ENCODE results near the gene EIF2D.

The EIF2D gene

DNA sequence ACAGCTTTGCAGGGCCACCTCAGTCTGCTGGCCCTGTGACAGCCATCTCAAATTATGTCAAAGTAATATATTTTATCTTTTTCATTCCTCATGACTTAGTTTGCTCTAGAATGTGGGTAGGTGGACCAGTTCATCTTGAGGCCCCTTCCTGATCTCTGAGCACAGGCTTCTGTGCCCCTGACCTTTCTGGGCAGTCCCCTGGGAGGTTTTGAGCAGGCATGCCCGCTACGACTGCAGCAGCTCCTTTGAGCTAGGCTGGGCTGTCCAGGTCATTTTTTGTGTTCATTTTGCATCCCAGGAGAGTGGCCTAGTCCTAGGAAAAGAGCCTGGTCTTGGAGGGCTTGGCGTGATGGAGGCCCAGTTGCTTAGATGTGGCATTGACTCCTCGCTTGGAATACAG lies 42.7 kb downstream of the EIF2D start:
- DNase-seq (ENCODE audit: low read depth): no peak

DNA sequence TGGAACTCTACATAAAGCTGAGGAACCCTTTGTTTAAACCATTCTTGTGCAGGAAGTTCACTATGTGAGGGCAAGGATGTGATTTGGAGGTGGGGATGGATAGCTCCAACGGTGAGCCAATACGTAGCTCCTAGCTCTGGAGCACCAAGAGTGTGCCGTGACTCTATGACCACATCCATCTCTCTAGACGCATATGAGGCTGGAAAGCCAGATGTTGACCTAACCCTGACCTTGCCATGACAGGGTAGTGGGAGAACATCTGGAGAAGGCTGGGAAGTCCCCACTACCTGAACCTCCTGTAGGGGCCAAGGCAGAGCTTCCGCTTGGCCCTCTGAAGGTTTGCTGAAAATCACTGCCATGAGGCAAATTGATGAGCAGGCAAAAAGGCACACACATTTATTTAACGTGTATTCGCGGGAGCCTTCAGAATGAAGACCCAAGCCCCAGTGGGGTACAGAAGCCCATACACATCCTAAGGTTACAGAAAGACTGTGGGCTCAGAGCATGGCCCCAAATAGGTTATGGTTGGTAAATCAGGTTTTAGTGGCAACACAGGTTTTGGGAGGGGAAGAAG lies 43.4 kb downstream of the EIF2D start:
- no peak for DNase-seq (ENCODE audit: low read depth)

- DNase-seq (ENCODE audit: low read depth): no peak
Measured at GRCh38 chr1:206568256-206568655, 44.0 kb downstream of the EIF2D start.

GRCh38 chr1:206566999-206567398 lies 45.3 kb downstream of the EIF2D start:
- DNase-seq (ENCODE audit: low read depth): no peak

DNA sequence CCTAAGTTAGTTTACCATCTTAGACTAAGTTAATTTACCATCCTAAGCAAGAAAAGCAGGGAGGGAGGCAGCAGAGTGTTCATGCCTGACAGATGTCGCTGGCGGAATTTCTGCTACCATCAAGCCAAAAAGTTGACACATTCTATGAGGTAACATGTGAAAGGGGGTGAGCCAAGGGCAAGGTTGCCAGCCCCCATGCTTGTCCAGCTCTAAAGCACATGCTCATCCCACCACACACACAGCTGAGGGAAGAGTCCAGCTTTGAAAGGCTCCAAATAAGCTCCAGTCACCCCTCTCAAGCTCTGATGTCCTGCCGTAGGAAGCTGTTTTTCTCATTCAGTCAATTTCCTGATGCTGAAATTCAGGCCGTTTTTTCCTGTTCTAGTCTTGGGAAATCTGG lies 46.3 kb downstream of the EIF2D start:
- no peak for DNase-seq (ENCODE audit: low read depth)

- no peak for DNase-seq (ENCODE audit: low read depth)
Measured at GRCh38 chr1:206563367-206564207, 48.7 kb downstream of the EIF2D start.

GRCh38 chr1:206560007-206560716 lies 52.1 kb downstream of the EIF2D start:
- no peak for DNase-seq (ENCODE audit: low read depth)

GRCh38 chr1:206559672-206559995 lies 52.6 kb downstream of the EIF2D start:
- no peak for DNase-seq (ENCODE audit: low read depth)

DNA sequence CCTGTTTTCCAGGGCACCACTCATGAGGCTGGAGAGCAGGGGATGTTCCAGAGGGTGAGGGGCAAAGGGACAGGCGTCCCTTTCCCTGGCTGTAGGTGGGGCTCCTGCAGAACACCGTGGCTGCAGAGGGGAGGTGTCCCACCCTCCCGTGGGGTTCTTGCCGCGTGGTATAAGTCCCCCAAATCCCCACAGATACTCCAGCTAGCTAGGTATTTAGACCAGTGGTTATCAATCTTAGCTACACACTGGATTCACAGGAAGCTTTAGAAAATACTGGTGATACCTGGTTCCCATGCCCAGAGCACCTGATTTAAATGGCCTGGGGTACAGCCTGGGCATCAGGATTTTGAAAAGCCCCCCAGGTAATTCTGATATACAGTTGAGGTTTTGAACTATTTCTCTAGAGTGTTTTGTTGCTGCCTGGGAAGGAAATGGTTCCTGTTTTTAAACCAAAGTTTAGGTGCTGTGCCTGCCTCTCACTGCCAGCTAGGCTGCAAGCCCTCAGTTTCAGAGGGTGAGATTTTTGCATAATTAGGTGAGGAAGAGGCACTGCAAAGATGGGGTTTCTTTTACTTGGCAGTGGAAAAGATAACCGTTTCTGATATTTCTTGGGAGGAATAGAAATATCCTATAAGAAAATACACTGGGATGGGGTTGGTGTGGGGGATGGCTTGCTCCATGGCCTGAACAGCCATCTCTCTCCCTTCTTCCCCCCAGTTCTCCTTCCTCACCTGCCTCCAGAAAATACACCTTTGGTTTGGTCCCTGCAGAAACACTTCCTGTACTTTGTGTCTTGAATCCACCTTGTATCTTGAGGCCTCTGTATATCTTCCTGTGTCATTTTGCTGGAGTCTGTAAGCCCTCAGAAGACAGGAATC lies 53.2 kb downstream of the EIF2D start:
- DNase-seq (ENCODE audit: low read depth): no peak

- DNase-seq (ENCODE audit: low read depth): no peak
Measured at GRCh38 chr1:206557636-206558473, 54.4 kb downstream of the EIF2D start.

- DNase-seq (ENCODE audit: low read depth): no peak
Measured at GRCh38 chr1:206556750-206557635, 55.3 kb downstream of the EIF2D start.

DNA sequence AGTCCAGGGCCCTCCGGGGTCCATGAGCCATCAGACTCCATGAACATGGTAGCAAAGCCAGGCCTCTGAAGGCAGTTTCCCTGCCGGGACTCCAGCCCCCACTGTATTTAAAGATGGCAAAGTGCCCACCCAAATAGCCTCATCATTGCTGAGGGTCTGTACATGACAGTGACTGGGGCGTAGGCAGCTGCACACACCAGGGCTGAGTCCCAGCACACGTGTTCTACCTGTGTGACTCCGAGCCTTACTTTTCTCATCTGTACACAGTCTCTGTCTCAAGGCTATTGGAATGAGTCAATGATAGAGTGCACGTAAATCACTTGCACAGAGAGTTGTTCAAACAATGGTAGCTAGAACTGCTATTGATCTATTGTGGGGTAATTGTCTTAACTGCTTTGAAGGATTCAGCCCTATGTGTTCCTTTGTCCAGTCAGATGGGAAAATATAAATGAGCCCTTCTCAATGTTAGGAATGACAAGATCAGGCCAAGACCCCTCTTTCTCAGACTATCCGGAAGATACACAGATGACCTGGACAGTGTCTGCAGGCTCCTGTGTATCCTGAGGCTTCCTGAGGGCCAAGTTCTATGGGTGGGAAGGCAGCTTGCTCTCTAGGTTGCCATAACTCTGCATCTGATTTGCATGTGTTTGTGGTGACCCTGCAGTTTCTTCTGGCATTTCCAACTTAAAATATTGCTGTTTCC lies 56.1 kb downstream of the EIF2D start:
- no peak for DNase-seq (ENCODE audit: low read depth)

GRCh38 chr1:206555473-206555935 lies 56.8 kb downstream of the EIF2D start:
- no peak for DNase-seq (ENCODE audit: low read depth)

DNA sequence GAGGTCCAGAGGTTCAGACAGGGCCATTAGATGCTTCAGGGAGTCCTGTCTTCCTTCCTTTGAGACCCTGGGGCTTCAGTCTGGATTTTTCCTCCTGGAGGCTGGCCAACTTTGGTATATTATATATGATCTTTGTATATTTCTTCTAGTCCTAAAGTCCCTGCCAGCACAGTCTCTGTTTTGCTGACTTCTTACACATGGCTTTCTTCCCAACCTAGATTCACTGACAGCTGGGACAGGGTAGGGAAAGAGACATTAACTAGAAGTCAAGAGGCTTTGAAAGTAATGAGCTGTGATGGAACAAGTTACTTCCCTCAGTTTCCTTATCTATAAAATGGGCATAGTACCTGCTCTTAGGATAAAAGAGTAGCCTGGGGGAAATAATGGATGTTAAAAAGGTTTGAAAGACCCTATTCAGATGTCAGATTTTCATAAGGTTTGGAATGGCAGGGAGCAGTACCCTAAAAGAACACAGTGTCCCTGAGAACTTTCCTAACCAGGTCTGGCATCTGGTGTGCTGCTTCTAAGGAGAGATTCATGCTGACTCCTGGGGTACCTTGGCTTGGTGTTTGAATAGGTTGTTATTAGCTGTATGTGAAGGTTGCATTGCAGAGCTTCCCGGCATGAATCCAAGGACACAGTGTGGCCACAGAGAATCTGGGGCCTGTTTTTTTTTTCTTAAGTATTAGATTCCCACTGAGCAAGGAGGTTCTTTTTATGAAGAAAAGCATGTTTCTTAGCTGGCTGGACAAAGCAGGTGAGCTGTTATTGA lies 57.4 kb downstream of the EIF2D start:
- no peak for DNase-seq (ENCODE audit: low read depth)

- DNase-seq (ENCODE audit: low read depth): no peak
Measured at GRCh38 chr1:206554211-206554610, 58.1 kb downstream of the EIF2D start.

GRCh38 chr1:206551986-206552326 lies 60.3 kb downstream of the EIF2D start:
- DNase-seq (ENCODE audit: low read depth): no peak

- no peak for DNase-seq (ENCODE audit: low read depth)
Measured at GRCh38 chr1:206551296-206551985, 60.8 kb downstream of the EIF2D start.

DNA sequence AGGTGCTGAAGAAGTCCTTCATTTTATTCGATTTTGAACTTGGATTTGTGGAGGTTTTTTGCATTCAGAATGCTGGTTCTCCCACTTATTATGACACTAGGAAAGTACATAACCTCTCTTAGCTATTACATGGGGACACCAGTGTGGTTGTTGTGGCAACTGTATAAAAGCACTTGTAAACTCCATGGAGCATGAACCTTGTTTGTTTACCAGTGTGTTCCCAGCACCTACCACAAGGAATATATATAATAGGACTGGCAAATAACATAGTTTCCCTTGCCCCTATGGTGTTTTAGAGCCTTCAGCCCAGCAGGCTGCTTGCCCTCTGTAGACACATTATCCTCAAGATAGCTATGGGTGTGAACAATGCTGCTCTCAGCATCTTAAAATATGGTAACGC lies 61.8 kb downstream of the EIF2D start:
- DNase-seq (ENCODE audit: low read depth): no peak

Data from stromal cell of bone marrow (primary cell).